Anterior cingulate cortex (tissue), 58 donors: ENCODE data around the gene WNT5A.

Experiments used
- DNase-seq, 58 donors: peaks; one replicate each; lab custom pipeline; 2025; lab: John Stamatoyannopoulos, UW

Gene WNT5A

DNA sequence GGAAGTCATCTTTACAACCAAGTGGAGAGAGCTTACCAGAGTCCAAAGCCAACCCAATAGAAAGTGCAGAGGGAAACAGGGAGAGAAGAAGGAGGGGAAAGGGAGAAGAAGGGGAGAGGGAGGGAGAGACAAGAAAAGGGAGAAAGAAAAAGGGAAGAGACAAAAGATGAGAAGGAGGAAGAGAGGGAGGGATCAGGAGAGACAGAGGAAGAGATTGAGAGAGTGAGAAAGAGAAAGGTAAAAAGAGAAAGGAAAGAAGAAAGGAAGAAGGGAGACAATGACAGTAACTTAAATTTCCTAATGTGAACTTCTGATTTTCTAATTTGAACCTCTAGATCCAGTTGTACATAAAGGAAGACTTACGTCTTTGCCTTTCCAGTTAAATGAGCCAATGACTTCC lies 20.7 kb upstream of the WNT5A start:
- DNase-seq, result no peak

DNA sequence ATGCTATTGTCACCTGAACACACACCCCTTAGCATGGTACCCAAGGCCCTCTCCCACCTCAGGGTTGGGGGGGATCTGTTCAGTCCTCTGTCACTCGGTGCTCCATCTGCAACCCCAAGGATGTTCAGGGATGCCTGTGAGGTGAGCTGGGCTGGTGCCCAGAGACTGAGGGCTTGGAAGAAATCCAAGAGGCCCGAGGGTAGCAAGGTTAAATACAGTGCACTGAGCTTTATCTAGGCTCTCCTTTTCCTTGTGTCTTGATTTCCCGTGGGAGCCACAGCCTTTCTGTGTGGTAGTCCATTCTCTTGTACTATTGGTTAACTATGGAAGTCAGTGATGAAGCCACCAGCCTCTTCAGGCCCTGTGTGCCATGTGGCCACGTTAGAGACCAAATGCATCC lies 18.7 kb upstream of the WNT5A start:
- no peak for DNase-seq

DNA sequence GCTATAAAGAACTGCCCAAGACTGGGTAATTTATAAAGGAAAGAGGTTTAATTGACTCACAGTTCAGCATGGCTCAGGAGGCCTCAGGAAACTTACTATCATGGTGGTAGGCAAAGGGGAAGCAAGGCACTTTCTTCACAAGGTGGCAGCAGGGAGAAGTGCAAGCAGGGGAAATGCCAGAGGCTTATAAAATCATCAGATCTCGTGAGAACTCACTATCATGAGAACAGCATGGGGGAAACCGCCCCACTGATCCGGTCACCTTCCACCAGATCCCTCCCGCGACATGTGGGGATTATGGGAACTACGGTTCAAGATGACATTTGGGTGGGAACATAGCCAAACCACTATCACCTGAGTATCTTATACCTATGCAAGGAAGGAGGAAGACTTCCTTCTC lies 18.0 kb upstream of the WNT5A start:
- DNase-seq, result peak in 1 of 58 donors; percentile 8

DNA sequence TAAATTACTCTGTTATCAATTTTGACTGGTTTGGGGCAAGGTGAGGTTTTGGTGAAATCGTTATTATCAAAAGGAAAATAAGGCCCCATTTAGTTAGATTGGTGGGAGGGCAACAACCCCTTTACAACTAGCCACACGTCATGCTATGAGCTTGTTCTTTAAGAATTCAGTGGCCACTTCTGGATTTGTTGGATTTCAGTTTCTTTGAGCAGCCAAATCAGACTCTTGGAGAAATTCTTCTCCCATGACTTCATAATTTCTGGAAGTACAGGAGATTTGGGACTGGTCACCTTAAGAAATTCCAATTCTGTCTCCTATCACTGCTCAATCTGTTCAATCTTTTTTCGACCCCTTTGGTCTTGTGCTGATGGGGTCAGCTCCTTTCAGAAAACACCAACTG lies 14.8 kb upstream of the WNT5A start:
- no peak for DNase-seq

DNA sequence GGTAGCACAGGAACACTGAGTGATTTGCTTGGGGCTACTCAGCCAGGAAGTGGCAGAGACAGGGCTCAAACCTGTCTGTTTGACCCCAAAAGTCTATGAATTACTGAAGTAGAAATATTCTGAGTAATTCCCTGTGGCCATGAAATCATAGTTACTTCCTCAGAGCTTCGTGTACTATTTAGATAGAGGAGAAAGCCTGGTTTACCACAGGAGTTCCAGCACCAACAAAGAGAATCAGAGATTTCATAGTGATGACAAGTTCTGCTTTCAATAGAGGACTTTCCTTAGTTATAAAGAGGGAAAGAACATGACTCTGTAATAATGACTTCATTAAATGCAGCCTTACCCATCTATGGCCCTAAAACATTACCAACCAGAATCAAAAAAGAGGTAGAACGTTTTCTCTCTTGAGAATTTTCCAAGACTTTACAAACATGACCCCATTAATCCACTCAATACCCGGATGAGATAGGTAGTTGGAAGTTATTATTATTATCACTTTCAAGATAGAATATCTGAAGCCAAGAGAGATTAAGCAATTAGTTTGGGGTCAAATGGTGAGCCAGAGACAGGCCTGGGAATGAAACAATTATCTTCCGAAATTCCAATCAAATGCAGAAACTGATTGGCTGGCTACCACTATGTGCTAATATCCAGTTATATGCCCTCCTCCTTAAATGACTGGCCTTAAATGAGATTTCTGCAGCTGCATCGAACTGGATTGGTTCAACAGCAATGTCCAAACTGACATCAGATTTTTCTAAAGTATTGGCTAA lies 13.6 kb upstream of the WNT5A start:
- no peak for DNase-seq

DNA sequence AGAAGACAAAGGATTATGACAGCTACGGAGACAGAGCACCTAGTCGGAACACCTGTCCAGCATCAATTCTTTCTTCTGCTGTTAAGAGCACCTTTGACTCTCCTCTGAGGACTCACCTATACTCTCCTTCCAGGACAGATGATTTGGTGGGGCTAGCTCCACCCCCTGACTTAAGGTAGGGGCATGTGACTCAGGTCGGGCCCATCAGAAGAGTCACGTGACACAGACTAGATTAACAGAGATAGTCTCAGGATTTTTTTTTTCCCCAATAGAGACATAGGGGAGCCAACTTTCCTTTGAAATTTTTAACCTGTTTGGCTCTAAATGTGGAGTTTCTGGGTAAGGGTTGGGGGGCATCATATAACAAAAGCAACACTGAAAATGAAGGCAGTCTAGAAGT lies 11.4 kb upstream of the WNT5A start:
- no peak for DNase-seq

DNA sequence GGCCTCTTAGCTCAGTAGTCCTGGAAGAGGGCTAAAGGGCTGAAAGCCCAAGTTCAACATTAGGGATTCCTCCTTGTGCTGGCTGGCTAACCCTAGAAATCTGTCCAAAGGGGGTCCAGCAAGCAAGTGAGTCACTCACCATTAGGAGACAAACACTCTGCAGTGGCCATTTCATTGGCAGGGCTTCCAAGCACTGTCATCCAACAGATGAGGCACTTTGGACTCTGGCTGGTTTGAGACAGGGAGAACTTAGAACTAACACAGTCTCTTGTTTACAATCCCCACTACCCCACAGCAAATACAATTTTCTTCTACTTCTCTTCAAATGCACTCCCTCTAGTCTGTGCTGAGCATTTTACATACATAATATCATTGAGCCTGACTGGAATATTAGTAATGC lies 10.1 kb upstream of the WNT5A start:
- DNase-seq, result peak in 1 of 58 donors; percentile 20

DNA sequence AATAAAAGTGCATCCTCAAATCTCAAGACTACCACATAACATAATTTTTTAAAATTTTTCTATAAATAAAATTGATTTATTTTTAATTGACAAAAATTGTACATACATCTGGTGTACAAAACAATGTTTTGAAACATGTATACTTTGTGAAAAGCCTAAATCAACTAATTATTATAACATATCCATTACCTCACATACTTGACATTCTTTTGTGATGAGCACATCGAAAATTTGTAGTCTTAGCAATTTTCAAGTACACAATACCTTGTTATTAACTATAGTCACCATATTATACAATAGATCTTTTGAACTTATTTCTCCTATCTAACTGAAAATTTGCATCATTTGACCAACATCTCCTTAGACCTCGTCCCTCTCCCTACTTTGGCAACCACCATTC lies 7.9 kb upstream of the WNT5A start:
- DNase-seq, result no peak

DNA sequence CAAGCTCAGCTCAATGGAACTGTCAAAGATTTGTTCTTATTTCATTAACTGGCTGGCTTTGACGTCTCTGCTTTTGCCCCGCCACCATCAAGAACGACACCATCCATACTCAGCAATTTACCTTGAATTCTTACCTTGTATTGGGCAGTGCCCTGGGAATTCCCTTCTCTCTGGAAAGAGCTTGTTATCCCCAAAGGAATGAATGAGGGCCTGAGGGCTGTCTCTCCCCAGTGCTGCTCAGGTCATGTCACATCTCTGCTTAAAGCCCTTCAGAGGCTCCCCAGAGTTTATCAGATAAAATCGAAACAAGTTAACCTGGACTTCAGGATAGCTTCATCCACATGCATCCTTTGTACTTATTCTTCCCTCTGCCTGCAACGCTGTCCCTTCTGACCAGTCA lies 5.9 kb upstream of the WNT5A start:
- no peak for DNase-seq

DNA sequence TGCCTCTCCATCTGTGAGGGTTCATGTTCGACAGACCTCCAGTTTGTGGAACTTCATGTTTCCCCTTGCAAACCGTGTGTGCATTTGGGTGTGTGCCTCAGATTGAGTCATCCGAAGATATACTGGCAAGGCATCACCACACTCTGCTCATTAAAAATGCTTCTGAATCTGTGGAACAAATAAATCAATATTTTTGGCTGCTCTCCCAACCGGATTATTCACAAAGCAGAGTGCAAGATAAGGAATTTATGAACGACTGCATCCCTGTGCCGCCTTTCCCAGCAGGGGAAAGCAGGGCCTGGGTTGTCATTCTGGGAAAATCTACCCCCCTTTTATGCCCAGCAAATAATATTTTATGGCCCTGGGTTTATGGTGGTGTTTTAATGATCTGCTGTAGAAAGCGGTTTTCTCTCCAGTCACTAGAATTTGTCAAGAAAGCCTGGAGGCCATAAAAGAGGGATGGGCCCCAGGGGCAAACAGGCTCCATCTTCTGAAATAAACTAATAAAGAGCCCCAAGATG lies 4.2 kb upstream of the WNT5A start:
- peak in 2 of 58 donors; percentile 9 to 16 for DNase-seq

DNA sequence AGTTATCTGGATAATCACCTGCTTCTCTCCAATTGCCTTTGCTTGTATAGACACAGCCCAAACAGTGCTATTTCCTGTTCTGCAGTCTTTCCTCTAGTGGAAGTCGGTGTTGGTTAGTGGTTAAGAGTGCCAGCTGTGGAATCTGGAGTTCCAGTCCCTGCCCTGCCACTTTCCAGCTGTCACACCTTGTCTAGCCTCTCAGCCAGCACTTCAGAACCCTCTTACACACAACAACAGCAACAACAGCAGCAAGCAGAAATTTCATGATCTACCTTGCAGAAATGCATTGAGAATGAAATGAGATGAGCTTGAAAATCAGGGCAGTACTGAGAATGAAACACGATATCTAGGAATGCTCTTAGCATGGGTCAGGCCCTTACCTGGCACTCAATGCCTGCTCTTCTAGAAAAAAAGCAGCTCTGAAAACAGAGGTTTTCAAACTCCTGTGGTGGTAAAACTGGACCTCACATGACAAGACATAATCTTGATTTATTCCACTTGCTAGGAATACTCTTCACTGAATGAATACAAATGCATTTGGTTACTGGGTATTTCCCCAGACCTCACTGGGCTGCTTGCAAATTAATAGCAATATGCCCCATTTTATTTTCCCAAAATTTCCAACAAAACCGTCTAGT lies 3.3 kb upstream of the WNT5A start:
- no peak for DNase-seq

DNA sequence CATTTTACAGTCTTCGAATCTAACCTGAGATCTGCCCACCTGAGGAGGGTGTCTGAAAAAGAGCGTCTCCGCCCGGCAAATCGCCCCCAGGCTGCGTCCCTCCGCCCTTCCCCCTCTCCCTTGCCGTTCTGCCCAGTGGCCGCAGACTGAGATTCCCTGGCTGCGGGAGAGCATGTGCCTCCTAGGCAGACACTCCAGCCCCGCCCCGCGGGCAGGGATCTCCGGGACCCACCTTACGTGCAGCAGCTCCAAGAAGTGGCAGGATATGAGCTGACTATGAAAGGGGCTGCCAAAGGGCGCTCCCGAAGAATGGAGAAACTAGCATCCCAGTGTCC lies 2.7 kb upstream of the WNT5A start:
- no peak for DNase-seq

DNA sequence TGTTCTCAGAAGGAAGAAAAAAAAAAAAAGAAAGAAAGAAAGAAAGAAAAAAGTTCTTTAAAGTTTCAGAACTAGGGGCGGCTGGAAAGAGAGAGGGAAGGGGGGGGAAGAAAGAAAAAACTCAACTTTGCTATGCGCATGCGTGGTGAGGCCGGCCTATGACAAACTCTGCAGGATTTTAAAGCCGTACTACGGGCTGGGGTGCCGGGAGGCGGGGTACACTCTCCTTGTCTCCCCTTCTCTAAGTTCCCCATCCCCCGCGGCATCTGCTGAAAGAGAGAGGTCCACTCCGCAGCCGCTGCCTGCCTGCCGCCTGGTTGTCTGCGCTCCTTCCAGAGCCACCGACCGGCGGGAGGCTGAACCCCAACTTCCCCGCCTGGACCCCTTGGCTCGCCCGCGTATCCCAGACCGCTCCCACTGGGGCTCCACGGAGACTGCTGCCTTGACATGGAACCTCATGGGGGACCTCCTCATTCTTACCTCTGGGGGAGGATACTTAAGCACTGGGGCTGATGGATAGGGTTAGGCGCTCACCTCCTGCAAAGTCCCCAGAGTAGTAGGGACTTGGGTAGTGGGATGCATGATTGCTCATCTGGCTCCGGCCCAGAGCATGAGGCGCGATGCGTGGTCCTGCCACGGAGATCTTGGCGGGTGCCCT lies 1.4 kb upstream of the WNT5A start:
- peak in 53 of 58 donors; percentile 8 to 79 (median 52) for DNase-seq

DNA sequence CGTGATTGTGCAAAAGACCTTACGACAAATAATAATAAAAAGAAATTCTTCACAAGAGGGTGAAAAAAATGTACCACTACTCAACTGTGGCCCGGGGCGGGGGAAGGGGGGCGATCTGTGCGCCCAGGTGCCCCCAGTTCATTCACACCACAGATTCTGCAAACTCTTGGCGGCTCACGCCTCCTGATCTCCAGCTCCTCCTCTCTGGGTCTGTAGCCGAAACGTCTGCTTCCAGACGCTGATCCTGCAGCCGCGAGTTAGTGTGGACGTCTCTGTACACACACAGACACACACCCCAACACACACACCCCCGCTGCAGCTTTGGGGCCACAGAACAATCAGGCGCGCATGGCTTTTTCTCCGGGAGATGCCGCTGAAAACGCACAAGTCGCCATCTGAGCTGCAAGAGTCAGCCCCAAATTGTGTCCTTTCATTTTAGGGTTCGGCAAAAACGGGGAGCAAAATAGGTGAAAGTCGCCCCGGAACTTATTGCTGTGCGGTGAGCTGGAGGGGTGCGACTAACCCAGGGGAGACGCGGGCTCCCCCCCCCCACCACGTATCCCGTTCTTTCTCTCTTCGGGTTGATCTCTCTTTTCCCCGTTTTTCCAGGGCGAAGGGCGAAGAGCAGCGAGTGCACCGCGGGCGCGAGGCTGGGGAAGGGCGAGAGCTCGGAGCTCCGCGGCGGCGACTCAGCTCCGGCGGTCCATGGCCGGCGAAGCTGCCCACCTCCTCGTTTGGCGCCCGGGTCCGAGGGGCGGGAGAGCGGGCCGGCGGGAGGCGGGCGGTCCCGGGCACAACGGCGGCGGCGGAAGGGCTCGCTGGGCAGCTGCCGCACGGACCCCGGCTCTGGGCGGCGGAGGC lies 505 bp upstream of the WNT5A start:
- DNase-seq, result peak in 14 of 58 donors; percentile 11 to 58 (median 38)

DNA sequence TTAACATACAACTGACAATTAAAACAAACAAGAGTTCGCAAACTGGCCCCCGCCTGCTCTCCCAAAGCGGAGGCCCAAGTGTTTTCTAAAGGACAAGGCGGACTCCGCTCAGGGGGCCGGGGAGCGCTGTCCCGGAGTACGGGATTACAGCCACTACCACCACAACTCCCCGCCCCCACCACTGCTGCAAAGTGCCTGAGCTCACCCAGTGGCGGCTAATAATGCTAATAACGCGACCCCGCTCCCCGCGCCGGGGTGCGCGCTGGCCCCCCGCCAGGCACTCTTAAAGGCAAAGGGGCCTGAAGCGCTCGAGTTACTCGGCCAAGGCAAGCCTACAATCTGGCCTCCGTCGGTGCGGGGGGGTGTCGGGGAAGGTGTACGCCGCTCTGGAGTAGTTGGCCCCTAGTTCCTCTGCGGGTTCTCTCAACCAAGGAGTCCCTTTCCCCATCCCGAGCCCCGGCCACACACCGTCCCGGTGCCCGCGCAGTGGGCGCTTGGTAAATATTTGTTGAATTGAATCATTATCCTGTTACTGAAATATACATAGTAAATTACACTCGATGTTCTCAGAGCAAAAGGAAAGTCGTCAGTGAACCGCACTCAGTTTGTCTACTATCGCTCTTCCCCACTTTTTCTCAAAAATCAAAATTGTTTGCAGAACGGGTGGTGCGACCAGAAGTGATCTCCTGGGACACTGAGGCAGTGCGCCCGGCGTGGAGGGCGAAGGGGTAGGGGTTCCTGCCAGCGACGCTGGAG lies 827 bp downstream of the WNT5A start:
- DNase-seq, result peak in 21 of 58 donors; percentile 17 to 55 (median 29)

DNA sequence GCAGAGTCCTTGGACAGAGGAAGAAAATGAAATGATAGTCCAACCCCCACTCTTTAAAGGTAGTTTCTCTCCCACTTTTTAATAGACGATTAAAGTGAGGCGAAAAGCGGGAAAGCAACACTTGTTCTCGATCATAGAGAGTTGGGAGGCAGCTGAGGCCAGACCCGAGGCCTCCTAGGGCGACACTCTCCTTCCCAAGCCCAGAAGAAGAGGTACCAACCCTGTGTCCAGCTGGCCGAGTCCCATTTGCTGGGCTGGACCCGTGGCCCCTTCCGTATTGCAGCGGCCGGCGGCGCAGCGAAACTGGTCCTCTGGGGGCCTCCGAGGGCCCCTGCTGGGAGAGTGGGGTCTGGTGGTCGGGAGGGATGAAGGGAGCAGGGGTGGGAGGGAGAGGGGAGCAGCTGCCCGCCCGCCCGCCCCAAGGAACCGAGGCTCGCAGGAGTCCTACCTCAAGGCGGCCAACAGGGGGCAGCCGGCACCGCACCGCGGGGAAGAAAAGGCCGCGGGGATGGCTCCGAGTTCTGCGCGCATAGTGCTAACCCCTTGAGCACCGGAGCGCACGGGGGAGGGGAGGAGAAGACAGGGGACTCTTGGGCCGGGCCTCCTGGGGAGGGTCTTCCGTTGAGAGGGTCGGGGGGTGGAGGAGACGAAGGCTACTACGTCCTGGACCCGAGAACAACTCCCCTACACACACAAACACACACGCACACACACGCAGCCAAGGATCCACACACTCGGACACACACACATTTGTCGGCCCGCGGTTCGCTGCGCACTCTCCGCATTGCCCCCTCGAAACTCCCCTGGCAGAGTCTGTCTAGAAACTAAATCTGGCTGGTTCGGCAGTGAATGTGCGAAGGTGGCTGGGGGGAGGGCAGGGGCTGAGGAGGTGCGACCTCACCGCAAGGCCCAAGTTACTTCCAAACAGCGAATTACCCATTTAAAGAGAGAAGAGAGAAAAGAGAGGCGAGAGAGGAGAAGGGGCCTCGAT lies 2.0 kb downstream of the WNT5A start:
- peak in 56 of 58 donors; percentile 20 to 81 (median 56) for DNase-seq

DNA sequence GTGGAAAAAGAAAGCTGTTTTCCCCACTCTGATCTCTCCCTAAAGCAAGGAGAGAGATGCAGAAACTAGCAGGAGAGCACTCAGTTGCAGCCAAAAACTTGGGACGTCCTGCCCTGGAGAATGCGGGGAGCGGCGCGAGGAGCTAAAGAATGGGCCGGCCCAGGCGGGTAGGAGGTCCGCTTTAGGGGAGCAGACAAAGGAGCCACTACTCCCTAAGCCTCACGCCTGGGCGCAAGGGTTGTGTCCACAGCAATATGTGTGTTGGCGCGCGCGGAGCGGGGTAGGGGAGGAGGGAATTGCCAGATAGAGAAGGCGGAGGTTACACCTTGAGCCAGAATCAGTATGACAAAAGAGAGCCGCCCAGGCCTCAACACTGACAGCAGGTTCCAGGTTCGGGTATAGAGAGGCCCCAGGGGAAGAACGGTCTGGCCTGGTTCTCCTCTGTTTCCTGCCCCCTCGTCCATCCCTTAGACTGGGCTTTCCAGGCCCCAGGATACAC lies 2.9 kb downstream of the WNT5A start:
- DNase-seq, result no peak
